ENCODE results near the gene RNU11.
"Not testable (repeated sequence)": the region's sequence is repeated elsewhere in the genome, so short reads cannot be mapped to it uniquely, and the experiment has no call there.

Gene RNU11

GRCh38 chr1:28666806-28667205 is 18.4 kb downstream of the RNU11 start:
- no peak for DNase-seq

GRCh38 chr1:28668191-28668955 is 20.0 kb downstream of the RNU11 start, which contains the start of gene GMEB1:
Gene GMEB1, plus strand, starts transcription at chr1:28668784. Its CDS starts 14,829 bp downstream, at chr1:28683613.
- peak; percentile 82 for DNase-seq

- peak; percentile 30 for DNase-seq
Observed at GRCh38 chr1:28668956-28669723, 20.7 kb downstream of the RNU11 start.

- no peak for DNase-seq
Observed at GRCh38 chr1:28671254-28671780, 22.9 kb downstream of the RNU11 start.

- DNase-seq: not testable (repeated sequence)
Observed at GRCh38 chr1:28672971-28673370, 24.6 kb downstream of the RNU11 start.

- DNase-seq: no peak
Observed at GRCh38 chr1:28675924-28676257, 27.5 kb downstream of the RNU11 start.

- DNase-seq: no peak
Observed at GRCh38 chr1:28680151-28680550, 31.8 kb downstream of the RNU11 start.

GRCh38 chr1:28682840-28683239 is 34.4 kb downstream of the RNU11 start:
- no peak for DNase-seq

GRCh38 chr1:28684937-28685336 is 36.5 kb downstream of the RNU11 start:
- DNase-seq: no peak

- DNase-seq: not testable (repeated sequence)
Observed at GRCh38 chr1:28691627-28692026, 43.2 kb downstream of the RNU11 start.

Measured in central memory CD4-positive, alpha-beta T cell (primary cell).